ENCODE measurements around the gene RABGAP1.

Gene RABGAP1

DNA sequence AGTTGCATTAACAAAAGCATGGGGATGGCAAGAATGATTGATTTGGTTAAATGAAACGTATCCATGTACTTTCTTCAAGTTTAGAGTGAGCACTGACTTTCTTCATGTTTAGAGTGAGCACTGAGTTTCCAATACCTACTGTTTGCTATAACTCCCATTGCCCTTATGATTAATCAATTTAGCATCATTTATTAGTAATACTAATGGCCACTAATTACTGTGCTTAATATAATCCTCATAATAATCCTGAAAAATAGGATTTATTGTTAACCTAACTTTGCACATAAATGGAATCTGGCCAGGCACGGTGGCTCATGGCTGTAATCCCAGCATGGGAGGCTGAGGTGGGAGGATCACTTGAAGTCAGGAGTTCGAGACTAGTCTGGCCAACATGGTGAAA is 70.6 kb downstream of the RABGAP1 start:
- no peak for DNase-seq

DNA sequence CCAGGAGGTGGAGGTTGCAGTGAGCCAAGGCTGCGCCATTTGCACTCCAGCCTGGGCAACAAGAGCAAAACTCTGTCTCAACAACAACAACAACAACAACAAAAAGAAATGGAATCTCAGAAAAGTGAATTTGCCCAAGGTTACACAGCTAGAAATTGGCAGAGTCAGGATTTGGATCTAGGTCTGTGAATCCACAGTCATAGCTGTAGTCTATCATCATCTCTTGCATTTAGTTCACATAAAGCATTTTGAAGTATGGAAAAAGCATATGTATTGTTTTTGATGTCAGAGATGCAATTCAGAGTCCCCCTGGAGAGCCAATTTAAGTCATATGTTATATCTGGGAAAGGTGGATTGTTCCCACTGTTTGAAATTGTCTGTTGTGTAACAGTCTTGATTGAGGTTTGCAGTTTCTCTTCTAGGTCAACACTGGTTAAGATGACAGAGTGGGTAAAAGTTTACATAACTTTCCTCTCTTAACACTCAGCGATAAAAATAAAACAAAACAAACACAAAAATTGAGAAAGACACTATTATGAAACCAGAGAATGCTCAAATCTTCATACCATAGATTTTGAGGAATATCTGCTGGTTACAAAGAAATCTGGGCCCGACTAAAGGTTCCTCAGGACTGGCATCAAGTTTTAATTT is 71.2 kb downstream of the RABGAP1 start:
- DNase-seq, result no peak

DNA sequence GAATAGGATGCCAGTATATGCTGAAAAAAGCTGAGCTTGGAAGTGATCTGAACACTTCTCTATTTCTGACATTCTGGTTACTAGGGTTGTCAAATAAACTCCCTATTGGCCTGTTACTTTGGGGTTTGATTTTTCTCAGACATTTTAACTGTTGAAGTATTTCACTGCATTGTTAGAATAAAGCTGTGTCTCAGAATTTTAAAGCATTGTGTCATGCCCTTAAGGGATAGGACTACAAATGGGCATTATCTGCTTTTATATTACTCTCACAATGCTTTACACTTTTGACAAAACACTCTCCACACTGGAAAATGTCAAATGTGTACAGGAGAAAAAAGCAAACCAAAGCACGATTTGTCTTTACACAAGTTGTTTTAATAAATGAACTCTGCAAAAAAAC is 75.8 kb downstream of the RABGAP1 start:
- DNase-seq, result no peak

DNA sequence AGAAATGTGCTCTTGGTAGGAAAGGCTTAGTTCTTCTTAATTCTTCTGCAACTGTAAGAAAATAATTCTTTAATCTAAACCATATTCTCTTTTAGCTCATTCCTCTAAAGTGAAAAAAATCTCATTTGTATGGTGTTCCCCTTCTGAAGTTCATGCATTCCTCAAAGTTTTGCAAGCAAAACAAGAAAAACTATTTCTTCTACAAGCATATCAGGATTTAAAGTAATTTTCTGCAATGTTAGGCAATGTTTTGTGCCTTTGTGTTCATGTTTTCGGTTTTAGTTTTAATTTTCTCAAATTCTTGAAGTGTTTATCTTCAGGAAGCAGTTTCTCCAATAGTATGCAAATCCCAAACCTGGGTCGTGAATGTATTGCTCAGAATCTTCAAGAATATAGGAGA is 80.0 kb downstream of the RABGAP1 start:
- no peak for DNase-seq

DNA sequence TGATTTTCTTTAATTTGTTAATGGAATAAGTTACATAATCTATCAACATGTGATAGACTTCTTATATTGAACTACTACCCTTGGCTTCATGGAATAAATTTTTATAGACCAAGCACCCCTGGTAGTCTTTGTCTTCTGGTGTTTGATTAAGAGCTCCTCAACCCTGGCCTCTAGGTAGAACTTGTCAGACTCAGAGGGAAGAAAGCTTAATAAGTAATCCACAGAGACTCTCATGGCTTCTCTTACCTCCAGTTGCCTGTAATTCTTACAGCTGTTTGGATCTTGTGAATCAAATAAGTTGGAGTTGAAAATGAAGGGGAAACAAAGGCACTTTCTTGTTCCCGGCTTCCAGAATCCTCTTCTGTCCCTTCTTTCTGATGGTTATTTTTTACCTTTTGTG is 85.6 kb downstream of the RABGAP1 start:
- DNase-seq, result no peak

DNA sequence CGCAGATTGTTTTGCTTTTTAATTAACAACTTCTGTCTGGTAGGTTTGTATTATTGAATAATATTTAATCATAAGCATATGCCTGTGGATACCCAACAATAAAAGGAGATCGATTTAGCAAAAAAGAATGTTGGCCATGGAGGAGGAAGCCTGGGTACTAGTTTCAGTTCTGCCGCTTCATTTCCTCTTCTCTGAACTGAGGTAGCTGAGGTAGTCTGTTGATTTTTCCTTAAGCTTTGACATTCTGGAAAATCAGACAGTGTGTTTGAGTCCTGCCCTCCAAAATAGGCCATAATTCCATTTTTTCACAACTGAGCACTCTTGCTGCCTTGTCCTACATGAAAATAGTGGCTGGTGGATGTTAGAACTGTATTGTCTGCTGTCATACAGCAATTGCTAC is 86.7 kb downstream of the RABGAP1 start:
- DNase-seq, result no peak

DNA sequence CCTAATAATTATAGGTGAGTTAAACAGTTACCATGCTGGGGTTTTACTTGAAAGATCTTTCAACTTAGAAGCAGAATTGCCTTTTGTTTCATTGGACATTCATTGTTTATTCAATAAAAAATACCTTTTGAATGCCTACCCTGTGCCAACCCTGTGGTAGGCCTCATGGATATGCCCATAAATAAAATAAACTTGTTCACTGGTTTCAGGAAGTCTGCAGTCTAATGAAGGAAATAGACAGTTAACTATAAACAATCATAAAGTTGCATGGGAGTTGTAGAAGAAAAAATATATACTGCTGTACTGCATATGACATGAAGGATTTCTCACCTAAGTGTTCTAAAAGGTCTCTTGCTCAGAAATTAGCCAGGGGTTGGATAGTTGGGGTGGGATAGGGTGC is 87.3 kb downstream of the RABGAP1 start:
- no peak for DNase-seq

DNA sequence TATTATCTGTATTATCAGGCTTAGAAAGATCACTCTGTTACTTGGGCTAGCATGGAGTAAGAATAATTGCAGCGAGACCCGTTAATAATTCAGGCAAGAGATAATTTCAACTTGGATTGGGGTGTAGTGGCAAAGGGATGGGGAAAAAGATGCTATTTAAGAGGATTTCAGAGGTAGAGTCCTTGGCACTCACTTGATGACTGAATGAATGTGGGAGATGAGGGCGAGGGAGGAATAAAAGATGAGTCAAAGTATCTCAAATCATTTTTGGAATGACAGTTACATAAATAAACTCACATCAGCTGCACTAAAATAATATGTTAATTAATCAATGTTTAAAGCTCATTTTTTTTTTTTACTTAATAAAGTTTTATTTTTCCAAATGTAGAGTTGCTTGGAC is 88.2 kb downstream of the RABGAP1 start:
- DNase-seq, result no peak

DNA sequence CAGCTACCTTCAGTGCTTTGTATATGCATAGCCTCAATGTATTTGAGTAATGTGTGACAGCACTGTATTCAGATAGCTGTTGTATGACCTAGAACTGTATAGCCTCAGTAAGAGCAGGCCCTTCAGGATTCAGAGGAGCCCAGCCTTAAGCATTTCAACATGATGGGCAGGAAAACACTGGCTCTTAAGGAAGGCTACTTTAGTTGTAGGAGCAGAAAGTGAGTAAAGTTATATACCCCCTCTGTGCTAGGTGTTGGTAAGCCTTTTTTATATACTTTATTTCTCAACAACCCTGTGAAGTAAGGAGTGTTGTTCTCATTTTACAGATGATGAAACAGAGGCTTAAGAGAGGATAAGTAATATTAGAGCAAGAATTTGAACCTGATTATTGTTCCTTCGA is 91.1 kb downstream of the RABGAP1 start:
- no peak for DNase-seq

DNA sequence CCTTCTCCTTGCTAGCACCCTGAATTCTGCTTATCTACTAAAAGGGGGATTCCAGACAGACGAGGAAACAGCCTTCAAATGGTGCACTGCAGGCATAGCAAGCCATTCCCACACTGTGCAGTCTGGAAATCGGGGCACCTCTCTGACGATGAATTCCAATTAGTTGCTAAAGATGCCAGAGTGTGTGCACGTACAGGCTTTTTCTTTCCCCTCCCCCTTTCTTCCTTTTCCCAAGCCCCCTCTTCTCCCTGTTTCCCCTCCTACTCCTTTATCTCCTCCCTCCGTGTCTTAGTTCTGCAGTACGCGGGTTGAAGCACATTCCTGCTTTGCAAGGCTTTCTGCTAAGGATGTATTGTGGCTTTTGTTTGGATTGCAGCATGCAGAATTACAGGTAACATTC is 92.5 kb downstream of the RABGAP1 start, which contains the start of gene GPR21:
Gene GPR21 (plus strand): TSS at position 316 of the 400 bp plus-strand sequence. CDS start 900 bp downstream, outside the sequence.
- no peak for DNase-seq

DNA sequence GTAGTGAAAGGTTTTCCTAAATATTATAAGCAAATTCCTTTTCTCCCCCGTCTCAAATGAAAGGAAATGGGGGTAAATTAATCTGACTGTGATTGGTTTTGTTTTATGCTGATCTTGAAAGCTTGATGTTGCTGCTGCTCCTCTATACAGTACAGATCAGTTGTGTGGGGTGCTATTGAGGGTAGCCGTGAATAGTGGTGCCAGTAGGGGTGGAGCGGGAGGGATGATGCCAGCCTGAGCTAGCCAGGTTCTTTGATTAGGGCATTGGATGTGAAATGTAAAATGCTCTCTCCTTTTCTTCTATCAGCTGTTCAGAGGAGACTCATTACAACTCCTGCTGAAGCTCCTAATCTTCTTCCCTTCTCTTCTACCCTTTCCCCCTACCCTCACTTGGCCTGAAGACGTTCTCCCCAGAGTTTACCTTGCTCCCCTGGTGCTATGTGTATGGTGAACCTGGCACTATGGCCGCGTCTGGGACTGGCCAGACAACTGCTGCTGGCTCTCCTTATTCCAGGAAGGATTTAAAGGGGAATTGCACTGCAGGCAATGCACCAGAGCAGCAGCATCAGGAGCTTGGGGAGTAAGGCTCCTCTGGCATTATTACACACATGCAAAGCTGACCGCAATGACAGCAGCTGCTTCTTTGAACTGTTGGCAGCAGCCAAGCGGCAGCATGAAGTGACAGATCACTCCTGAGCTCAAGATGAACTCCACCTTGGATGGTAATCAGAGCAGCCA is 93.2 kb downstream of the RABGAP1 start:
- no peak for DNase-seq

DNA sequence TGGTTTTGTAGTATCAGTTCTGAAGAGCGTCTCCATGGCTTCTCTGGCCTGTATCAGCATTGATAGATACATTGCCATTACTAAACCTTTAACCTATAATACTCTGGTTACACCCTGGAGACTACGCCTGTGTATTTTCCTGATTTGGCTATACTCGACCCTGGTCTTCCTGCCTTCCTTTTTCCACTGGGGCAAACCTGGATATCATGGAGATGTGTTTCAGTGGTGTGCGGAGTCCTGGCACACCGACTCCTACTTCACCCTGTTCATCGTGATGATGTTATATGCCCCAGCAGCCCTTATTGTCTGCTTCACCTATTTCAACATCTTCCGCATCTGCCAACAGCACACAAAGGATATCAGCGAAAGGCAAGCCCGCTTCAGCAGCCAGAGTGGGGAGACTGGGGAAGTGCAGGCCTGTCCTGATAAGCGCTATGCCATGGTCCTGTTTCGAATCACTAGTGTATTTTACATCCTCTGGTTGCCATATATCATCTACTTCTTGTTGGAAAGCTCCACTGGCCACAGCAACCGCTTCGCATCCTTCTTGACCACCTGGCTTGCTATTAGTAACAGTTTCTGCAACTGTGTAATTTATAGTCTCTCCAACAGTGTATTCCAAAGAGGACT is 94.2 kb downstream of the RABGAP1 start:
- DNase-seq, result no peak

DNA sequence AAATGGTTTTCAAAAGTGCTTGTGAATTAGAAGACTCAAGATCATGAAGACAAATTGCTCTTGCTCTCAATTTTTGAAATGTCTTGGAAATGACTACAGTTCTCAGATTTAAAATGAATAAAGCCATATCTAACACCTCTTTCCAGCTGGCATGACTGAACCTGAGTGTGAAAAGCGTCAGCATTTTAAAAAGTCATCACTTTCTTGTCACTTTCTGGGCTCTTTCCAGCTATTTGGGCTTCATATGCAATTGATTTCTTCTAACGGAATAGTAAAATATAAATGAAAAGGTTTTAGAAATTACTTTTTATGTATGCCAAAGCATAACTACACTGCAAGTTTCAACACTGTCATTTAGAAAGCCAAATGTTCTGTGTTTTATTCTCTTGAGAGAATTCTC is 95.0 kb downstream of the RABGAP1 start:
- DNase-seq, result no peak

DNA sequence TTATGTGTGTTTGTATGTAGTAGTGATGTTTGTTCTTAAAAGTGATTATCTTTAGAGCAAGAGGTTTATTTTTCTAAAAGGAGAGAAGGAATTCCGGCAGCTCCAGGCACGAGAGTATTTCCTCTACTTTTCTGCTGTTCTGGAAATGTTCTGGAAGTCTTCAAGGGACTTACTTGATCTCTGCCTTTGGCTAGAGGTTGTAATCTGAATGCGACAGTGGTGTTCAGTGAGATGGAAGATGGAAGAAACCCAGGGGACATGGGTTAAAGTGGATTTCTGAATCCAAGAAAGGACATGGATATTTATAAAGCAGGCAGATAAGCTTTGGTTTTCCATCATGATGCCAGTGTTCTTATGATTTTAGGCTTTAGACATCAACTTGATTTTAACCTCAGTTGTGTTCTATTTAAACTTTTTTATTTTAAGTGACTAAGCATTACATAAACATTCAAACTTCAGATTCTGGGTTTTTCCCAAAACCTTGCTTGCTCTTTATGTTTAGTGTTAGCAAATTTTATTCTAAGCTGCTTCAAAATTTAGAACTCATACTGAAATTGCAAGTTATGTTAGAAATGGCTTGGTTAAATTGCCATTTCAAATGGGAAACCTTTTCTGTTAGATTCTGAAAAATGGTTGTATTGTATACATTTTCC is 96.2 kb downstream of the RABGAP1 start:
- no peak for DNase-seq

DNA sequence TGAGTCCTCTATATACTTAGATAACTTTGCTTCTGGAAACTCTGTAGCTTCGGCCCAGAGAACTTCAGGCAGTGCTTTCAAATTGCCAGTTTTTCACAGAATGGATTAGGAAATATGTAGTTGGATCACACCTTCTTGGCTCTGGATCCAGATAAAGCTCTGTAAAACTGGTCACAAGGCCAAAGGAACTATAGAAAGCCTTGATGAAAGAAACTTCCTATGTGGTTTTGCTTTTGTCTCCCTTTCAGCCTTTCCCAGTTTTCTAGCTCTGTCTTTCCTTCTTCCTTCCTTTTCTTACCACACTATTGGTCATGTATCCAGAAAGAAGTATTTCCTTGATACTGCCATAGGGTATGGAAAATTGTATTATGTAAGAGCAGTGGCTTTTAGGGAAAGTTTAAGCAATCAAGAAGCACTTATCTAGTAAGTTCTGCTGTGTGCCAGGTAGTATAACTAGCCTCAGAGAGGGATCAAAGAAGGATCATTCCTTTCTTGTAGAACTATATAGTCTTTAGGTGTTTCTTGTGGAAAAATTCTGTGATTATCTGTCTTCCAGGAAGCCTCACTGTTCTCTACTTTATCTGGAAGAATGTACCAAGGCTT is 98.9 kb downstream of the RABGAP1 start:
- no peak for DNase-seq

DNA sequence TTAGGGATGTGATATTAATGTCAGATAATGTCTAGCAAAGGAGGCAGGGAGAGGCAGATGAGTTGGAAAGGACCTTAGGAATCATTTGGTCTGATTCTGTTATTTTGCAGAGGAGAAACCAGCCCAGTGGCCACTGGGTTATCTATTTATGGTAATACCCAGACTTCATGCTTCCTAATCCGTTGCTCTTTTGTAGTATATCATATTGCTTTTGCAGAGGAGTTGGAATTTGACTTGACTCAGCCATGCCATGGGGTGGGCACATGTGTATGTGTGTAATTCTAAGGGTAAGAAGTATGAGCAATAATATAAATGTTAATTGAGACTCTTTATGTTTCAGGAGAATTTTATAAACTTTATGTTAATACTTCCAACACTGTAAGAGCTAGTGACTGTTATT is 100.0 kb downstream of the RABGAP1 start:
- no peak for DNase-seq

DNA sequence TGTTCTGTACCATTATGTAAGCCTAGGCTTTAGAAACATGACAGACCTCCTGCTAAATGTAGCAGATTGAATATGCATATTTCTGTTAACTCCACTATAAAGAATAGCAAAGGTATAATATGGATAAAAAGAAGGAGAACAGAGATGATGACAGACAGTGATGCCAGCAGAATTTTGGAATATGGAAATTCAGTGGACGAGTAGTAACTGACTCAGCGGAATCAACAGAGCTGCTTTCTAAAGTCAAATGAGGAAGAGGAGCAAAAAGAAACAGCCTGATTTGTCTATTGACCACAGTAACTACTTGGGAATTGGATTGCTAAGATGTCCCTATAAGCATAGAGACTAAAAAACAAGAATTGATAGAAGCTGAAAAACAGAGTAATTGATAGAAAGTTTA is 100.7 kb downstream of the RABGAP1 start:
- no peak for DNase-seq

DNA sequence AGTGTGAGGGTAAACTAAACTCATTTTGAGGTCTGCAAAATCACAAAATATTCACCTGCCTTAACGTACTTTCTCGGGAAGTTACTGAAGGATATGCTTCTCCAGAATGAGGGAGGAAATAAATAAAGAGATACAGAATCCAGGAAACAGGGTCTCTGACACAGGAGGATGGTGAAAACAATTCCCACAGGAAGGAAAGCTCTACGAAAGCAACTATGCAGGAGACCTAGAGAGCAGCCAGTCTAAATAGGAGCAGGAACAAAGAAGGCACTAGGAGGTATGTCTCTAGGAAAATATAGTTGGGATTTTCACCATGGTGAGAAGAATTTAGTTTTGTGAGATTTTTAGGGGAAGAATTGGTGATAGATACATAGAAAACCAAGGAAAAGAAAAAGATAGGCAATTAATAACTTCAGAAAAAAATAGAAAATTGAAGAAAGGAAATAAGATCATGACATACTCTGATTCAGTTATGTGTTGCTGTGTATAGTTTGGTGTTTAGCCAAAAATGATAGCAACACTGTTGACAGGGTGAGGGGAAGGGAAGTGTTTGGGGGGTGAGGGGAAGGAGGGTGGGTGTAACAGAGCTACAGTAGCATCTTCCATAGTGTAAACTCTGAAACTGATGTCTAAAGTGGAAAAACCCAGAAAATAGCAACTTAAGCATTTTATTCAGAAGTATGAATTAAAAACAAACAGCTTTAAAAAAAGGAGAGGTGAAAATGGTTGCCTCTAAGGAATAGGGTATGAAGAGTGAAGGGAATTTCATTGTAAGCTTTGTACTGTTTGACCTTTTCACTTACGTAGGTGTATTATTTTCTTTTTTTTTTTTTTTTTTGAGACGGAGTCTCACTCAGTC is 102.5 kb downstream of the RABGAP1 start:
- DNase-seq, result no peak

DNA sequence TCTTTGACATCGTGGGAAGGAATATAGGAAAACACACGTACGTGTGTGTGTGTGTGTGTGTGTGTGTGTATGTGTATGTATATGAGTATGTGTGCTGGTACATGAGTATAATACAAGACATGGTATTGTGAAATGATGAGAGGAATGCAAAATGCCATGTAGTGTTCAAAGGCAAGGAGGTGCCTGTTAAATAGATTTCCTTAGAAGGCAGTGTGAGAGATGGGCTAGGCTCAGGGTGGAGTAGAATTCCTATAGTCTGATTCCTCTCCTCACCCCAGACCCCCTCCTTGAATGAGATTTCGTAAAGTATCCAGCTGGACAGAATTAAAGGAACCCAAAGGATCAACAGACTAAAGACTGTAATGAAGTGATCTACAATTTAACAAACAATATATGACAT is 103.8 kb downstream of the RABGAP1 start:
- no peak for DNase-seq

DNA sequence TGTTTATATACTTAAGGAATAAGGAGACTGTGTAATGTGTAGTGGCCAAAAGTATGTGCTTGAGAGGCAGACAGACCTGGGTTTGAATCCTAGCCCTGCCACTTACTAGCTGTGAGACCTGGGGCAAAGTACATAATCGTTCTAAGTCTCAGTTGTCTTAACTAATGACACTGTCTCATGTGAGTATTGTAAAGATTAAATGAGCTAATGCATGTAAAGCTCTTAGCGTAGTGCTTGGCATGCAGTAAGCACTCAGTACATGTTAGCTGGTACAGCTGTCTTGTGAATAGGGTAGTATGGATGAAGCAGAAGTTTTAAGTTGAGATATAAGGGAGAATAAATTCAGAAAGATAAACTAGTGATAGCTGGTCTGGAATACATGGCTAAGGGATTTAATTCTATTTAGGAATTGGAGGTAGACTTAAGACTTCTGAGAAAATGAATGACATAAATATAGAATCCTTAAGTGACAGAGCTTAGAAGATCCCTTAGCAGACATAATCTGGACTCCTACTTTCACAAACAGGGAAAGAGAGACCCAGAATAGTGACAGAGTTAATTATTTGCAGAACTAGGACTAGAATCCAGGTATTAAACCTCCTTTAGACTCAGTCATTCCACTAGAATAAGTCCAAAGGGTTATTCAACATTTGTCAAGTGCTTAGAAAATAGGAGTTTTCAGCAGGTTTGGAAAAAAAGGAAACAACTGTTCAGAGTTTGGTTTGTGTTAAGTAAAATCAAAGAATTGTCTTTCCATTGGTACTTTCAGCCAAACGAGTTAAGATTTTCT is 105.8 kb downstream of the RABGAP1 start:
- no peak for DNase-seq

DNA sequence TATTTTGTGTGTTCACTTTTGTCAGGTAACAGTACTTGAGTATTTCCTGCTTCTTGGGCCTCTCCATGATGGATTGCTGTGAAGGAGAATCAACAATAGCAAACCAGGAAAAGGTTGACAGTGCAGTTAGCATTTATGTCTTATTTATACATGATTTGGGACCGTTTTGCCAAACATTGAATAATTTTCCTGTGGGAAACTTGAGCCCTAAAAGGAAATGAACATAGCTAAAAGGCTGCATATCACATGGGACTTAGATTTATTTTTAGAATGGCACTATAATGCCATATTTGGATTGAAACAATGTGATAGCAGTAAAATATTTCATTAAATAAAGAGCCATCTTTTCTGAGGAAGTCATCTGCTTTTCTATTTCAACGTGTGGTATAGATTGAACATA is 107.9 kb downstream of the RABGAP1 start:
- no peak for DNase-seq
